Mammary epithelial cell (primary cell): Measurements from ENCODE around the gene KLRD1.

Experiments
- CTCF ChIP-seq, 2 donors: IDR thresholded peaks in 1 of 2; conservative IDR thresholded peaks in 1 of 2; 2 replicates each; pipeline ENCODE4 v1.5.1; 2011 to 2012; ENCODE audit warnings: inconsistent platforms in 2 of 2, low read length in 2 of 2, mild to moderate bottlenecking in 2 of 2, control low read depth in 1 of 2, low read depth in 1 of 2; ENCODE audit not compliant: insufficient read depth in 1 of 2; ENCODE audit errors: extremely low read depth in 1 of 2
- EZH2 ChIP-seq: IDR thresholded peaks from 2 replicates; pipeline ENCODE4 v1.6.1; 2012; ENCODE audit warnings: low read length, inconsistent platforms, borderline replicate concordance

GRCh38 chr12:10268037-10268436 is 39.6 kb upstream of the KLRD1 start:
- TF ChIP-seq CTCF (conservative IDR thresholded peaks at IDR 0.05 in 1 of 2, IDR thresholded peaks at IDR 0.05 in 1 of 2; ENCODE audit: extremely low read depth in 1 of 2, insufficient read depth in 1 of 2, low read depth in 1 of 2, low read length in 2 of 2) (no peak), EZH2 (no peak)
